H1 (cell line): ENCODE results near the gene OS9. TPM values are rescaled to one million over a fixed set of nuclear protein-coding genes. Genes with fewer than 3 reads are reported as not detected.

Source experiments
- BACH1 ChIP-seq: IDR thresholded peaks from 2 replicates; pipeline ENCODE4 v1.6.1; 2012; ENCODE audit warnings: low read length, improper control_type of control experiment
- CTCF ChIP-seq, 3 experiments: IDR thresholded peaks; 1 replicate in 2 of 3; 2 replicates in 1 of 3; pipeline versions ENCODE4 v1.5.1 to v1.6.1; 2011; ENCODE audit warnings: low read length in 3 of 3, mild to moderate bottlenecking in 3 of 3, inconsistent platforms in 2 of 3, low read depth in 1 of 3, moderate library complexity in 1 of 3; ENCODE audit not compliant: insufficient read depth in 1 of 3; ENCODE audit errors: control extremely low read depth in 1 of 3
- FOSL1 ChIP-seq: IDR thresholded peaks from 2 replicates; pipeline ENCODE4 v1.6.1; 2011; ENCODE audit warnings: mild to moderate bottlenecking, low read depth, low read length, moderate library complexity; ENCODE audit not compliant: insufficient read depth
- GTF2F1 ChIP-seq: IDR thresholded peaks from 2 replicates; pipeline ENCODE4 v1.6.1; 2012; ENCODE audit warnings: low read depth, low read length, improper control_type of control experiment, borderline replicate concordance
- KDM4A ChIP-seq: IDR thresholded peaks from one replicate; pipeline ENCODE4 v1.7.1; 2012; ENCODE audit warnings: low read depth, mild to moderate bottlenecking, moderate library complexity, low read length, inconsistent platforms; ENCODE audit not compliant: severe bottlenecking
- POU5F1 ChIP-seq: IDR thresholded peaks from 2 replicates; pipeline ENCODE4 v1.6.1; 2011; ENCODE audit warnings: low read depth, mild to moderate bottlenecking, low read length, moderate library complexity
- polyA plus RNA-seq, 7 experiments: library from polyadenylated mRNA; depleted of rRNA in 3 of 7; stranded (reverse) in 5 of 7; unstranded in 2 of 7; fragments of >200 nt in 5 of 7; fragments of 200-250 nt in 2 of 7; gene quantifications; 1 replicate in 5 of 7; 2 replicates in 1 of 7; 4 replicates in 1 of 7; pipeline versions ENCODE4 v1.2.1 to v1.2.3, GENCODE V29; 2011 to 2013; ENCODE audit warnings: missing spikeins in 2 of 7, mixed read lengths in 2 of 7
- total RNA-seq: library from RNA; stranded (reverse); fragmentation: NEBNext Ultra II Directional; extraction: Animal tissue kit (Norgen Biotek cat#: 25700); gene quantifications from 2 replicates; pipeline ENCODE4 v1.2.1, GENCODE V29; 2021
- TF ChIP-seq, protein P1 (sequence below): IDR thresholded peaks from 2 replicates; pipeline ENCODE4 v1.6.1; 2011; ENCODE audit warnings: low read length, improper control_type of control experiment

OS9 gene
- total and polyA plus RNA-seq, 2 of the 8 experiments (the other 6 are each of a cell fraction or from before 2014, with no cell fraction given): 71.0 to 108 TPM

- no peak for TF ChIP-seq GTF2F1
- TF ChIP-seq CTCF (IDR thresholded peaks at IDR 0.05; ENCODE audit: control extremely low read depth in 1 of 3, insufficient read depth in 1 of 3, low read depth in 1 of 3, low read length in 3 of 3): peak; percentile 70 to 85 (median 81)
- no peak for TF ChIP-seq POU5F1
- TF ChIP-seq FOSL1: no peak
- TF ChIP-seq, protein P1, sequence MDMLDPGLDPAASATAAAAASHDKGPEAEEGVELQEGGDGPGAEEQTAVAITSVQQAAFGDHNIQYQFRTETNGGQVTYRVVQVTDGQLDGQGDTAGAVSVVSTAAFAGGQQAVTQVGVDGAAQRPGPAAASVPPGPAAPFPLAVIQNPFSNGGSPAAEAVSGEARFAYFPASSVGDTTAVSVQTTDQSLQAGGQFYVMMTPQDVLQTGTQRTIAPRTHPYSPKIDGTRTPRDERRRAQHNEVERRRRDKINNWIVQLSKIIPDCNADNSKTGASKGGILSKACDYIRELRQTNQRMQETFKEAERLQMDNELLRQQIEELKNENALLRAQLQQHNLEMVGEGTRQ: no peak
- TF ChIP-seq BACH1: no peak
- peak; percentile 88 for TF ChIP-seq KDM4A
Measured at GRCh38 chr12:57726151-57726883, 32.4 kb downstream of the OS9 start (continued).
